ENCODE results near the gene KXD1. TPM values are rescaled to one million over a fixed set of nuclear protein-coding genes. Genes with fewer than 3 reads are reported as not detected.

The KXD1 gene
- total RNA-seq, 4 donors from 2014 or later, result 98.1 to 117 (median 103) TPM

GRCh38 chr19:18566953-18567352 lies 9.3 kb downstream of the KXD1 start:
- Histone ChIP-seq H3K9me3 (no peaks in the 10 kb centered on the region), H3K4me3 (replicated peaks in 1 of 3) (no peak overlapping the region), H3K36me3 (peaks cover 45 to 53% of the 10 kb centered on the region in 2 donors), H3K27ac (no peak overlapping the region), H3K4me1 (peaks cover 0 to 4% of the 10 kb centered on the region in 2 donors), H3K27me3 (no peaks in the 10 kb centered on the region)
- DNase-seq, result no peak
- TF ChIP-seq POLR2A (IDR thresholded peaks at IDR 0.05) (no peak), CTCF (IDR thresholded peaks at IDR 0.05) (no peak)
- 100% methylated on average over 2 of the region's 8 CpGs for WGBS, 2 donors
- intact Hi-C loops (cut with DNase I), result no loop called here

- TF ChIP-seq POLR2A (IDR thresholded peaks at IDR 0.05) (no peak), CTCF (IDR thresholded peaks at IDR 0.05) (no peak)
- Histone ChIP-seq H3K27me3 (no peaks in the 10 kb centered on the region), H3K4me1 (peaks cover 11 to 16% of the 10 kb centered on the region in 2 donors), H3K4me3 (replicated peaks in 1 of 3) (no peak overlapping the region), H3K36me3 (peaks cover 46 to 53% of the 10 kb centered on the region in 2 donors), H3K27ac (no peak overlapping the region), H3K9me3 (no peaks in the 10 kb centered on the region)
- 94 to 95% methylated on average over 15 of the region's 15 CpGs for WGBS, 2 donors
- no peak for DNase-seq
- intact Hi-C loops (cut with DNase I), result no loop called here
Measured at GRCh38 chr19:18568367-18568766, 10.7 kb downstream of the KXD1 start.

- Histone ChIP-seq H3K27me3 (no peaks in the 10 kb centered on the region), H3K36me3 (peaks cover 41 to 47% of the 10 kb centered on the region in 2 donors), H3K4me3 (replicated peaks in 1 of 3) (peak within 1 kb of the TSS; percentile 69 to 88 (median 88)), H3K9me3 (no peaks in the 10 kb centered on the region), H3K27ac (peak within 1 kb of the TSS; percentile 59 to 80 (median 64)), H3K4me1 (peaks cover 11 to 16% of the 10 kb centered on the region in 2 donors)
- peak; percentile 99 for DNase-seq
- intact Hi-C loops (cut with DNase I), result no loop called here
- TF ChIP-seq POLR2A (IDR thresholded peaks at IDR 0.05) (peak in 1 of 2 donors; percentile 88), CTCF (IDR thresholded peaks at IDR 0.05) (no peak)
- WGBS, 2 donors, result 0 to 1% methylated on average over 25 to 33 of the region's 75 CpGs
Measured at GRCh38 chr19:18571564-18572344, 14.1 kb downstream of the KXD1 start, which contains the start of gene UBA52. TSS of gene UBA52 (plus strand) at chr19:18571857. CDS start at chr19:18573301, 1,444 bp downstream.

- no peaks in the 10 kb centered on the region for H3K9me3 ChIP-seq
- no peak overlapping the region for H3K4me3 ChIP-seq (replicated peaks in 1 of 3)
- no peak for TF ChIP-seq POLR2A (IDR thresholded peaks at IDR 0.05)
- 92 to 96% methylated on average over 13 to 16 of the region's 18 CpGs for WGBS, 2 donors
- H3K27ac ChIP-seq, result no peak overlapping the region
- intact Hi-C loops (cut with DNase I), result no loop called here
- no peaks in the 10 kb centered on the region for H3K27me3 ChIP-seq
- H3K36me3 ChIP-seq, result peaks cover 19 to 27% of the 10 kb centered on the region in 2 donors
- no peak for DNase-seq
- H3K4me1 ChIP-seq, result peaks cover 11 to 16% of the 10 kb centered on the region in 2 donors
Measured at GRCh38 chr19:18574691-18575291, 17.1 kb downstream of the KXD1 start.

- H3K36me3 ChIP-seq, result peaks cover 19 to 27% of the 10 kb centered on the region in 2 donors
- intact Hi-C loops (cut with DNase I), result no loop called here
- 93 to 99% methylated on average over 8 of the region's 8 CpGs for WGBS, 2 donors
Measured at GRCh38 chr19:18576383-18576782, 18.7 kb downstream of the KXD1 start.

More at GRCh38 chr19:18576383-18576782, 18.7 kb downstream of the KXD1 start:
- no peaks in the 10 kb centered on the region for H3K9me3 ChIP-seq
- TF ChIP-seq CTCF (IDR thresholded peaks at IDR 0.05) (no peak), POLR2A (IDR thresholded peaks at IDR 0.05) (no peak)
- H3K27ac ChIP-seq, result no peak overlapping the region
- H3K4me1 ChIP-seq, result peaks cover 11 to 12% of the 10 kb centered on the region in 2 donors
- no peak overlapping the region for H3K4me3 ChIP-seq (replicated peaks in 1 of 3)
- DNase-seq, result no peak
- H3K27me3 ChIP-seq, result no peaks in the 10 kb centered on the region

Data from thyroid gland (tissue), 4 donors.